VCaP (cell line): ENCODE measurements around the gene DOLPP1.
A peak's percentile ranks its signal among the peaks of the same experiment; 100 is the strongest.

Experiments
- H3K27ac ChIP-seq: fragments of 450-650 bp; 2 replicates; pipeline ENCODE4 v1.5.1; 2017
- TF ChIP-seq, protein P1 (sequence below): fragments of 450-650 bp; conservative IDR thresholded peaks from 2 replicates; pipeline ENCODE4 v1.5.1; 2017; ENCODE audit warnings: mild to moderate bottlenecking, moderate library complexity

Gene DOLPP1, protein sequence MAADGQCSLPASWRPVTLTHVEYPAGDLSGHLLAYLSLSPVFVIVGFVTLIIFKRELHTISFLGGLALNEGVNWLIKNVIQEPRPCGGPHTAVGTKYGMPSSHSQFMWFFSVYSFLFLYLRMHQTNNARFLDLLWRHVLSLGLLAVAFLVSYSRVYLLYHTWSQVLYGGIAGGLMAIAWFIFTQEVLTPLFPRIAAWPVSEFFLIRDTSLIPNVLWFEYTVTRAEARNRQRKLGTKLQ

DNA sequence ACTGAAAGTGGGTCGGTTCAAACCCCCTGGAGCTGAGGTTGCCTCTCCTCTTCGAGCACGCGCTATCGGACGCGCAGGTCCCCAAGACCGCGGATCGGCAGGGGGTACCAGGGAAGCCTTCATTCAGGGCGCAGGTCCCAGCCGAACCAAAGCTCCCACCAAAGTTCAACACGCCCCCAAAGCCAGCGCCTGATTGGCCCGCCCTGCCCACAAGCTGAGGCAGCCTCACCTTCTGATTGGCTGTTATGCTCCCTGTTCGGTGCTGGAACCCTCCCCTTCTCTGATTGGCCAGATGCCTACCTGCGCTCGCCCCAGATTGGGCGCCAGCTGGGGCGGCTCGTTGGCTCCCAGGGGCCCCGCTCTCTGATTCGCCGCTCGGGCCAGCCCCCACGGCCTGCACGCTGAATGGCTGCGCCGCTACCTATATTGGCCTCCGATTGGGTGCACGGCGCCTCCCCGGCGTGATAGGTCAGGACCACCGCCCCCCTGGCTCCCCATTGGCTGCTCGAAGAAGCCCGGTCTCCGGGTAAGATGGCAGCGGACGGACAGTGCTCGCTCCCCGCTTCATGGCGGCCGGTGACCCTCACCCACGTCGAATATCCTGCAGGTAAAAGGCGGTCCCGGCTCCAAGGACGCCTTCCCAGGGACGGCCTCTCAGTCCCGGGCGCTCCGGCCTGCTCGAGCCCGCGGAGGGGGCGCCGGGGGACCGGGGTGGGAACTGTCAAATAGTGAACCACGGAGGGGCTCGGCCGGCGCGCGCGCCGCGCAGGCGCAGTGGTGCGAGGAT, at the start of gene DOLPP1:
Gene DOLPP1, plus strand, starts transcription at position 511 of the 787 bp plus-strand sequence. Its CDS starts 21 bp downstream, at position 532.
- TF ChIP-seq, protein P1, sequence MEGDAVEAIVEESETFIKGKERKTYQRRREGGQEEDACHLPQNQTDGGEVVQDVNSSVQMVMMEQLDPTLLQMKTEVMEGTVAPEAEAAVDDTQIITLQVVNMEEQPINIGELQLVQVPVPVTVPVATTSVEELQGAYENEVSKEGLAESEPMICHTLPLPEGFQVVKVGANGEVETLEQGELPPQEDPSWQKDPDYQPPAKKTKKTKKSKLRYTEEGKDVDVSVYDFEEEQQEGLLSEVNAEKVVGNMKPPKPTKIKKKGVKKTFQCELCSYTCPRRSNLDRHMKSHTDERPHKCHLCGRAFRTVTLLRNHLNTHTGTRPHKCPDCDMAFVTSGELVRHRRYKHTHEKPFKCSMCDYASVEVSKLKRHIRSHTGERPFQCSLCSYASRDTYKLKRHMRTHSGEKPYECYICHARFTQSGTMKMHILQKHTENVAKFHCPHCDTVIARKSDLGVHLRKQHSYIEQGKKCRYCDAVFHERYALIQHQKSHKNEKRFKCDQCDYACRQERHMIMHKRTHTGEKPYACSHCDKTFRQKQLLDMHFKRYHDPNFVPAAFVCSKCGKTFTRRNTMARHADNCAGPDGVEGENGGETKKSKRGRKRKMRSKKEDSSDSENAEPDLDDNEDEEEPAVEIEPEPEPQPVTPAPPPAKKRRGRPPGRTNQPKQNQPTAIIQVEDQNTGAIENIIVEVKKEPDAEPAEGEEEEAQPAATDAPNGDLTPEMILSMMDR = no peak
- peak within 1 kb of the TSS; percentile 91 for H3K27ac ChIP-seq

DNA sequence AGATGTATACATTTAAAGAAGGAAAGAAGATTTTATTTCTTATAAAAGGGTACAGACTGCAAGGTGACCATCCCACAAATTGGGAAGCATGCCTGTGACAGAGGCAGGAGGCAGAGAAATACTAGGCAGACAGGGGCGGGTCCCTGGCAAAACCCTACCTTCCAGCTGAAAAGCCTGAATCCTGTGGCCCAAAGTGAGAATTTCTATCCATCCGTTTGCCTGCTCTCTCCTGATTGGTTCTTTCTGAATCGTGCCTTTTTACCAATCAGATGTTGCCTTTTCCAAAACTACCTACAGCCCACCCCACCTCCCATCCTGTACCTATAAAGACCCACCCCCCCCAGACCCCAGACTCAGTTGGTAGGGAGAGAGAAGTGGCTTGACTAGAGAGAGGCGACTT, 49.4 kb upstream of the DOLPP1 start:
- TF ChIP-seq, protein P1 = no peak
- no peak overlapping the region for H3K27ac ChIP-seq

GRCh38 chr9:129032541-129033159, 48.3 kb upstream of the DOLPP1 start:
- no peak overlapping the region for H3K27ac ChIP-seq

DNA sequence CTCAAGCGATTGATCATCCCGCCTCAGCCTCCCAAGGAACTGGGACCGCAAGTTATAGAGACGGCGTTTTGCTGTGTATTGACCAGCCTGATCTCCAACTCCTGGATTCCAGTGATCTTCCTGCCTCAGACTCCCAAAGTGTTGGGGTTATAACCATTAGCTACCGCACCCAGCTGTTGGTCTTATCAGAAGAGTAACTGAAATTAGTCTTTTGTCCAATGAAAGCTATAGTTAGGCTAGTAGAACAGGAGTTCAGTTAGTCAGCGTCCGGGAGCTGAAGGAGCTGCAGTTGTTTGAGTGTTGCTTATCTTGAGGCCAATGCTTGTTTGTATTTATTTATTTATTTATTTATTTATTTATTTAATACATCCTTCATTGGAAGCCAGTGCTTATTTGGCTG, 47.7 kb upstream of the DOLPP1 start:
- TF ChIP-seq, protein P1 = no peak
- no peak overlapping the region for H3K27ac ChIP-seq

More at GRCh38 chr9:129032541-129033159, 48.3 kb upstream of the DOLPP1 start:
- TF ChIP-seq, protein P1 = no peak

DNA sequence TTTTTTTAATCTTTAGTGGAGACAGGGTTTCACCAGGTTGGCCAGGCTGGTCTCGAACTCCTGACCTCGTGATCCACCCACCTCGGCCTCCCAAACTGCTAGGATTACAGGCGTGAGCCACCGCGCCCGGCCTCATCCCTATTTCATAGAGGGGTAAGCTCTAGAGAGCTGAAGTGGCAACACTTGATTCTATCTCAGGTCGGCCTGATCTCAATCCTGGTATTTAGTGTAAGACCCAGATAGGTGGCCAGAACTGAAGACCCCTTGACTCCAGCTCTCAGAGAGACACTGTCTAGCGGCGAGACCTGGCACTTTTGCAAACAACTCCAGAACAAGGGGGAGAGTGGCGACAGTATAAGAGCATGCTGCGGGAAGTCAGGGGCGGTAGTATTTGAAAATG, 45.1 kb upstream of the DOLPP1 start:
- H3K27ac ChIP-seq = peak overlapping the region; percentile 86

DNA sequence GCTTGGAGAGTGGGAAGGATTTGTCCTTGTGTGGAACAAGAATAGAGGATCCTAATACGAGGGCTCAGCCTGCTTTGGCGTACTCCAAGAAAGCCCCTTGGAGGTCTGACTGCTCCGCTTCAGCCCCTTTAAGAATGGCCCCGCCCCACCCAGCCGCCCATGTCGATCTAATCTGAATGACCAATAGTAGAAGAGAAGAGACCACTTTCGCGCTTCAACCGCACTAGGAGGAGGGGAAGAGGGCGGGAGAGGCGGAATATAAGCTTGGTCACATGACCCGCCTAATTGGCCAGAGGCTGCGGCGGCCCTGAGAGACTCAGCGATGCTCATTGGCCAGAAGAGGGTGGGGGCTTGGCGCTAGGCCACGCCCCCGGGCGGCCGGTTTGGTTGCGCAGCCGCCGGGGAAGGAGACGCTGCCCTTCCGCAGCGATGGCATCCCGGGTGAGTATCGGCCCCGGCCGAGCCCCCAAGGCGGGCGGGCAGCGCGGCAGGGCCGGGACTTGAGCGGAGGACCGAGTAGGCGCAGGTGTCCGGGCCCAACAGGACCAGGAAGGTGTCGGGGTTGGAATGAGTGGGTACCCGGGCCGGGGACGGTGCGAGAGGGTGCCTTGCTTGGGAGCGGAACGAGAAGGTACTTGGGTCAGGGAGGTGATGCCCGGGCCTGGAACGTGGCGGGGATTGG, 44.5 kb upstream of the DOLPP1 start, which contains the start of gene MIGA2:
Gene MIGA2, plus strand, starts transcription at position 386 of the 682 bp plus-strand sequence. CDS start 3,969 bp downstream, outside the sequence.
- peak within 1 kb of the TSS; percentile 86 for H3K27ac ChIP-seq
- TF ChIP-seq, protein P1 = no peak

- peak overlapping the region; percentile 86 for H3K27ac ChIP-seq
- TF ChIP-seq, protein P1 = no peak
These were observed 43.8 kb upstream of the DOLPP1 start for GRCh38 chr9:129036923-129037766.
